Measurements from ENCODE around the gene KRTAP5-8. TPM values are rescaled to one million over a fixed set of nuclear protein-coding genes. Genes with fewer than 3 reads are reported as not detected.
"Not testable (repeated sequence)": the region's sequence is repeated elsewhere in the genome, so short reads cannot be mapped to it uniquely, and the experiment has no call there.

The KRTAP5-8 gene
- total RNA-seq, 1 donor from 2014 or later, result not detected

GRCh38 chr11:71574418-71574817 lies 36.6 kb downstream of the KRTAP5-8 start:
- intact Hi-C loops (cut with DNase I), result no loop called here
- no peak overlapping the region for H3K4me3 ChIP-seq
- no peak overlapping the region for H3K27ac ChIP-seq
- ATAC-seq, result no peak
- no peaks in the 10 kb centered on the region for H3K9me3 ChIP-seq
- no peaks in the 10 kb centered on the region for H3K27me3 ChIP-seq (ENCODE audit: low read depth)
- no peaks in the 10 kb centered on the region for H3K36me3 ChIP-seq
- TF ChIP-seq CTCF (IDR thresholded peaks at IDR 0.05), result no peak
- H3K4me1 ChIP-seq, result no peaks in the 10 kb centered on the region
- DNase-seq, result no peak

- ATAC-seq, result no peak
- H3K4me3 ChIP-seq, result no peak overlapping the region
- H3K9me3 ChIP-seq, result no peaks in the 10 kb centered on the region
- H3K27ac ChIP-seq, result no peak overlapping the region
- intact Hi-C loops (cut with DNase I), result no loop called here
- no peaks in the 10 kb centered on the region for H3K4me1 ChIP-seq
- no peak for TF ChIP-seq CTCF (IDR thresholded peaks at IDR 0.05)
- H3K27me3 ChIP-seq (ENCODE audit: low read depth), result no peaks in the 10 kb centered on the region
- no peaks in the 10 kb centered on the region for H3K36me3 ChIP-seq
- DNase-seq, result no peak
Observed at GRCh38 chr11:71575723-71576424, 38.0 kb downstream of the KRTAP5-8 start.

GRCh38 chr11:71576688-71577465 lies 39.1 kb downstream of the KRTAP5-8 start:
- ATAC-seq; H3K36me3 ChIP-seq; DNase-seq; H3K4me1 ChIP-seq; H3K27ac ChIP-seq; H3K4me3 ChIP-seq; intact Hi-C loops (cut with DNase I); H3K9me3 ChIP-seq; H3K27me3 ChIP-seq (ENCODE audit: low read depth): not testable (repeated sequence)

GRCh38 chr11:71577469-71578004 lies 39.7 kb downstream of the KRTAP5-8 start:
- TF ChIP-seq CTCF (IDR thresholded peaks at IDR 0.05), result no peak
- ATAC-seq (no peak), DNase-seq (no peak)
- H3K9me3 ChIP-seq, result no peaks in the 10 kb centered on the region
- no peaks in the 10 kb centered on the region for H3K36me3 ChIP-seq
- H3K4me3 ChIP-seq, result no peak overlapping the region
- intact Hi-C loops (cut with DNase I), result no loop called here
- peaks cover 3% of the 10 kb centered on the region for H3K27me3 ChIP-seq (ENCODE audit: low read depth)
- no peaks in the 10 kb centered on the region for H3K4me1 ChIP-seq
- H3K27ac ChIP-seq, result no peak overlapping the region

GRCh38 chr11:71579513-71579912 lies 41.7 kb downstream of the KRTAP5-8 start:
- not testable (repeated sequence) for H3K4me3 ChIP-seq, DNase-seq, H3K9me3 ChIP-seq

GRCh38 chr11:71580057-71581003 lies 42.5 kb downstream of the KRTAP5-8 start:
- Histone ChIP-seq H3K9me3 (no peaks in the 10 kb centered on the region), H3K27me3 (ENCODE audit: low read depth) (peaks cover 3% of the 10 kb centered on the region), H3K4me3 (no peak overlapping the region), H3K27ac (no peak overlapping the region), H3K36me3 (no peaks in the 10 kb centered on the region), H3K4me1 (no peaks in the 10 kb centered on the region)
- intact Hi-C loops (cut with DNase I), result no loop called here
- TF ChIP-seq CTCF (IDR thresholded peaks at IDR 0.05), result peak; percentile 86
- DNase-seq, result no peak
- peak; percentile 78 to 86 for ATAC-seq

More at GRCh38 chr11:71579513-71579912, 41.7 kb downstream of the KRTAP5-8 start:
- H3K36me3 ChIP-seq; H3K27me3 ChIP-seq (ENCODE audit: low read depth); H3K27ac ChIP-seq; H3K4me1 ChIP-seq; intact Hi-C loops (cut with DNase I); ATAC-seq: not testable (repeated sequence)
